8988T (cell line): ENCODE data around the gene RAB40B.

Source experiments
- DNase-seq: peaks from one replicate; pipeline ENCODE4 v3.0.0; 2011

The RAB40B gene

GRCh38 chr17:82613283-82614094 lies 85.0 kb downstream of the RAB40B start:
- DNase-seq: no peak

- DNase-seq: no peak
Observed at GRCh38 chr17:82611140-82612058, 87.1 kb downstream of the RAB40B start.

GRCh38 chr17:82609655-82610054 lies 88.8 kb downstream of the RAB40B start:
- no peak for DNase-seq

- DNase-seq: no peak
Observed at GRCh38 chr17:82608816-82609215, 89.7 kb downstream of the RAB40B start.

- no peak for DNase-seq
Observed at GRCh38 chr17:82605939-82606600, 92.4 kb downstream of the RAB40B start.
